IMR-90 (cell line): ENCODE data around the gene OR7G2. TPM values are rescaled to one million over a fixed set of nuclear protein-coding genes. Genes with fewer than 3 reads are reported as not detected.

Experiments
- ATAC-seq: fragments of 200-7000 bp; cut with Tn5 transposase; 2 replicates; pipeline ENCODE4 v1.9.1; 2020; ENCODE audit warnings: low read depth, mild to moderate bottlenecking, moderate library complexity
- BruUV-seq: library from RNA; stranded (reverse); fragments of 400-500 nt; replicated peaks from 2 replicates; lab custom pipeline; 2021; lab: Mats Ljungman, UMichigan
- CTCF ChIA-PET: fragments of 300-600 bp; formaldehyde crosslinking; extraction: SDS; loops from one replicate; lab custom pipeline; 2021; ENCODE audit warnings: antibody characterized with exemption; lab: Yijun Ruan, JAX
- POLR2A ChIA-PET: fragments of 300-600 bp; sonication (Branson Sonifier 250); formaldehyde crosslinking; loops from one replicate; lab custom pipeline; 2022; ENCODE audit warnings: antibody characterized with exemption; ENCODE audit not compliant: unreplicated experiment; lab: Charles Lee
- DNase-seq: peaks from one replicate; pipeline ENCODE4 v3.0.0; 2013
- H2AFZ ChIP-seq: replicated peaks from 2 replicates; pipeline ENCODE3; 2013; ENCODE audit warnings: low read length, mild to moderate bottlenecking; ENCODE audit not compliant: poor library complexity
- H2AK5ac ChIP-seq: 2 replicates; pipeline ENCODE4 v1.6.1; 2013; ENCODE audit warnings: low read depth, low read length, inconsistent platforms
- H2AK9ac ChIP-seq: replicated peaks from 2 replicates; pipeline ENCODE3; 2013; ENCODE audit warnings: mild to moderate bottlenecking, low read depth, low read length, moderate library complexity; ENCODE audit not compliant: poor library complexity
- H2BK120ac ChIP-seq: 2 replicates; pipeline ENCODE4 v1.6.1; 2013; ENCODE audit warnings: low read depth, low read length, inconsistent platforms
- H2BK15ac ChIP-seq: 3 replicates; pipeline ENCODE4 v1.6.1; 2013; ENCODE audit warnings: low read depth, low read length, inconsistent platforms
- H2BK20ac ChIP-seq: 2 replicates; pipeline ENCODE4 v1.6.1; 2013; ENCODE audit warnings: low read depth, mild to moderate bottlenecking, inconsistent platforms, low read length, moderate library complexity
- H2BK5ac ChIP-seq: 2 replicates; pipeline ENCODE4 v1.6.1; 2013; ENCODE audit warnings: mild to moderate bottlenecking, low read depth, low read length, inconsistent platforms; ENCODE audit not compliant: poor library complexity, severe bottlenecking
- H3K14ac ChIP-seq: replicated peaks from 2 replicates; pipeline ENCODE4 v1.6.1; 2013; ENCODE audit warnings: low read depth, low read length, inconsistent platforms
- H3K18ac ChIP-seq: 2 replicates; pipeline ENCODE4 v1.6.1; 2013; ENCODE audit warnings: low read depth, low read length, control low read depth
- H3K23ac ChIP-seq: 2 replicates; pipeline ENCODE4 v1.6.1; 2013; ENCODE audit warnings: low read depth, low read length, inconsistent platforms
- H3K27ac ChIP-seq: 2 replicates; pipeline ENCODE4 v1.5.1; 2013; ENCODE audit warnings: mild to moderate bottlenecking, control low read depth, low read length; ENCODE audit not compliant: insufficient read depth
- H3K27me3 ChIP-seq: 2 replicates; pipeline ENCODE4 v1.6.1; 2013; ENCODE audit warnings: low read length; ENCODE audit not compliant: control insufficient read depth, insufficient read depth
- H3K36me3 ChIP-seq: 2 replicates; pipeline ENCODE4 v1.6.1; 2013; ENCODE audit warnings: low read length, mixed read lengths; ENCODE audit not compliant: control insufficient read depth, insufficient read depth
- H3K4ac ChIP-seq: 2 replicates; pipeline ENCODE4 v1.6.1; 2013; ENCODE audit warnings: low read depth, low read length, inconsistent platforms
- H3K4me1 ChIP-seq: 2 replicates; pipeline ENCODE4 v1.6.1; 2013; ENCODE audit warnings: low read length, mixed read lengths; ENCODE audit not compliant: control insufficient read depth, insufficient read depth
- H3K4me2 ChIP-seq: 2 replicates; pipeline ENCODE4 v1.6.1; 2013; ENCODE audit warnings: low read depth, mild to moderate bottlenecking, control low read depth, low read length, moderate library complexity
- H3K4me3 ChIP-seq: 2 replicates; pipeline ENCODE4 v1.5.1; 2013; ENCODE audit warnings: low read depth, mild to moderate bottlenecking, control low read depth, low read length, moderate library complexity; ENCODE audit not compliant: insufficient read depth
- H3K56ac ChIP-seq: 2 replicates; pipeline ENCODE4 v1.6.1; 2013; ENCODE audit warnings: low read length, inconsistent platforms; ENCODE audit not compliant: insufficient read depth; ENCODE audit errors: extremely low read depth
- H3K79me1 ChIP-seq, 2 experiments: 2 replicates each; pipeline ENCODE4 v1.6.1; 2013; ENCODE audit warnings: low read length in 2 of 2, inconsistent platforms in 1 of 2, low read depth in 1 of 2
- H3K9ac ChIP-seq: 2 replicates; pipeline ENCODE4 v1.6.1; 2013; ENCODE audit warnings: low read depth, low read length, control low read depth
- H3K9me1 ChIP-seq: 2 replicates; pipeline ENCODE4 v1.6.1; 2013; ENCODE audit warnings: low read length, inconsistent platforms; ENCODE audit not compliant: insufficient read depth
- H3K9me3 ChIP-seq: 2 replicates; pipeline ENCODE4 v1.6.1; 2013; ENCODE audit warnings: low read length; ENCODE audit not compliant: control insufficient read depth, insufficient read depth
- H4K20me1 ChIP-seq: 2 replicates; pipeline ENCODE4 v1.6.1; 2013; ENCODE audit warnings: low read length, inconsistent platforms; ENCODE audit not compliant: insufficient read depth
- H4K5ac ChIP-seq: 2 replicates; pipeline ENCODE4 v1.6.1; 2013; ENCODE audit warnings: mild to moderate bottlenecking, low read depth, low read length, control low read depth
- H4K8ac ChIP-seq, 2 experiments: 2 replicates each; pipeline ENCODE4 v1.6.1; 2013; ENCODE audit warnings: low read depth in 2 of 2, low read length in 2 of 2, control low read depth in 1 of 2, inconsistent platforms in 1 of 2
- H4K91ac ChIP-seq: 2 replicates; pipeline ENCODE4 v1.6.1; 2013; ENCODE audit warnings: low read depth, low read length, inconsistent platforms; ENCODE audit not compliant: insufficient read depth
- BHLHE40 ChIP-seq: fragments of 150-350 bp; IDR thresholded peaks from 2 replicates; pipeline ENCODE4 v1.6.1; 2016; ENCODE audit warnings: mild to moderate bottlenecking, low read depth, low read length
- CEBPB ChIP-seq: IDR thresholded peaks from 2 replicates; pipeline ENCODE4 v1.6.1; 2012; ENCODE audit warnings: low read depth, low read length, improper control_type of control experiment
- CHD1 ChIP-seq: IDR thresholded peaks from 2 replicates; pipeline ENCODE4 v1.6.1; 2012; ENCODE audit warnings: low read depth, low read length, improper control_type of control experiment
- CTCF ChIP-seq: conservative IDR thresholded peaks from 2 replicates; pipeline ENCODE4 v1.5.1; 2012; ENCODE audit warnings: mild to moderate bottlenecking, low read depth, low read length, improper control_type of control experiment
- ELK1 ChIP-seq: fragments of 150-350 bp; IDR thresholded peaks from 2 replicates; pipeline ENCODE4 v1.6.1; 2016; ENCODE audit warnings: low read depth, mild to moderate bottlenecking, low read length, moderate library complexity, borderline replicate concordance
- FOS ChIP-seq: fragments of 150-350 bp; IDR thresholded peaks from 2 replicates; pipeline ENCODE4 v1.6.1; 2016; ENCODE audit warnings: low read depth, low read length
- MAFK ChIP-seq: IDR thresholded peaks from 2 replicates; pipeline ENCODE4 v1.6.1; 2012; ENCODE audit warnings: low read depth, low read length, improper control_type of control experiment
- MAZ ChIP-seq: IDR thresholded peaks from 2 replicates; pipeline ENCODE4 v1.6.1; 2012; ENCODE audit warnings: low read depth, mild to moderate bottlenecking, low read length, improper control_type of control experiment, moderate library complexity, borderline replicate concordance
- MXI1 ChIP-seq: IDR thresholded peaks from 2 replicates; pipeline ENCODE4 v1.6.1; 2012; ENCODE audit warnings: low read depth, mild to moderate bottlenecking, low read length, moderate library complexity, borderline replicate concordance
- NFE2L2 ChIP-seq: fragments of 150-350 bp; IDR thresholded peaks from 2 replicates; pipeline ENCODE4 v1.6.1; 2016; ENCODE audit warnings: low read depth, mild to moderate bottlenecking, low read length
- POLR2A ChIP-seq: IDR thresholded peaks from 2 replicates; pipeline ENCODE4 v1.6.1; 2012; ENCODE audit warnings: mild to moderate bottlenecking, low read depth, low read length
- RAD21 ChIP-seq: IDR thresholded peaks from 2 replicates; pipeline ENCODE4 v1.6.1; 2012; ENCODE audit warnings: low read length, improper control_type of control experiment
- RCOR1 ChIP-seq: IDR thresholded peaks from 2 replicates; pipeline ENCODE4 v1.6.1; 2012; ENCODE audit warnings: mild to moderate bottlenecking, low read length, improper control_type of control experiment; ENCODE audit not compliant: insufficient replicate concordance
- RFX5 ChIP-seq: IDR thresholded peaks from 2 replicates; pipeline ENCODE4 v1.8.0; 2012; ENCODE audit warnings: low read depth, mild to moderate bottlenecking, low read length, moderate library complexity
- SMC3 ChIP-seq: fragments of 150-350 bp; IDR thresholded peaks from 2 replicates; pipeline ENCODE4 v1.6.1; 2016; ENCODE audit warnings: low read depth, mild to moderate bottlenecking, antibody characterized with exemption, low read length, moderate library complexity
- USF2 ChIP-seq: fragments of 150-350 bp; IDR thresholded peaks from 2 replicates; pipeline ENCODE4 v1.6.1; 2017; ENCODE audit warnings: mild to moderate bottlenecking, antibody characterized with exemption, low read length, low read depth
- WGBS, 2 experiments: methylation state at CpG; one replicate each; pipeline versions ENCODE4 v1.1.5 to v1.1.7; 2013; ENCODE audit warnings: missing lambda C conversion rate in 2 of 2; ENCODE audit not compliant: insufficient read length in 1 of 2; ENCODE audit errors: extremely low coverage in 2 of 2; 5-methylcytosine and 5-hydroxymethylcytosine counted together
- dilution Hi-C: fragments of 300-500 bp; cut with HindIII; formaldehyde crosslinking; loops from one replicate; pipeline ENCODE4 v1.14.3; 2018; ENCODE audit warnings: low sequenced_read_pairs; ENCODE audit not compliant: unreplicated experiment
- in situ Hi-C: fragments of 300-500 bp; cut with MboI; formaldehyde crosslinking; loops from 3 replicates; pipeline ENCODE4 v1.14.3; 2019; ENCODE audit warnings: low sequenced_read_pairs, inconsistent platforms, mixed read lengths
- intact Hi-C: fragments of 100-400 bp; cut with micrococcal nuclease; formaldehyde crosslinking; loops from 2 replicates; pipeline ENCODE4 v1.10.0; 2022
- polyA plus RNA-seq, 3 experiments: library from polyadenylated mRNA; depleted of rRNA; stranded (reverse); fragments of >200 nt; gene quantifications; 2 replicates each; pipeline ENCODE4 v1.2.3, GENCODE V29; 2012; ENCODE audit warnings: low replicate concordance in 1 of 3
- total RNA-seq: library from RNA; depleted of rRNA; stranded (reverse); fragments of >200 nt; gene quantifications from 2 replicates; pipeline ENCODE4 v1.2.3, GENCODE V29; 2012

OR7G2 gene
- total and polyA plus RNA-seq, 2 of the 4 experiments (the other 2 are of a cell fraction) = not detected

GRCh38 chr19:9116547-9116946 is 9.3 kb upstream of the OR7G2 start:
- H3K14ac ChIP-seq = no peak overlapping the region
- H2BK120ac ChIP-seq = no peak overlapping the region
- no TSS peak for BruUV-seq
- H3K56ac ChIP-seq = no peak overlapping the region
- TF ChIP-seq MXI1 (no peak), USF2 (no peak), CHD1 (no peak), ELK1 (no peak), RFX5 (no peak), FOS (no peak), RAD21 (no peak), MAZ (no peak), CEBPB (no peak), MAFK (no peak), CTCF (no peak), RCOR1 (no peak), BHLHE40 (no peak), SMC3 (no peak), POLR2A (no peak), NFE2L2 (no peak)
- no peak overlapping the region for H2AK9ac ChIP-seq
- no peaks in the 10 kb centered on the region for H3K27me3 ChIP-seq
- no peak overlapping the region for H3K27ac ChIP-seq
- H2BK20ac ChIP-seq = no peak overlapping the region
- ATAC-seq (no peak), DNase-seq (no peak)
- no peak overlapping the region for H3K9ac ChIP-seq
- H4K5ac ChIP-seq = no peak overlapping the region
- H2AK5ac ChIP-seq = no peak overlapping the region
- H4K20me1 ChIP-seq = no peaks in the 10 kb centered on the region
- no peaks in the 10 kb centered on the region for H3K9me1 ChIP-seq
- no peak overlapping the region for H4K91ac ChIP-seq
- no peak overlapping the region for H3K4ac ChIP-seq
- H3K23ac ChIP-seq = no peak overlapping the region
- no peak overlapping the region for H3K4me3 ChIP-seq
- no peaks in the 10 kb centered on the region for H3K4me1 ChIP-seq
- in situ Hi-C loops = no loop called here
- intact Hi-C loops = no loop called here
- H2BK5ac ChIP-seq = no peak overlapping the region
- no peaks in the 10 kb centered on the region for H3K36me3 ChIP-seq
- peaks cover 4% of the 10 kb centered on the region for H3K9me3 ChIP-seq
- CTCF ChIA-PET = no interaction called here
- H3K79me1 ChIP-seq = no peaks in the 10 kb centered on the region
- H3K4me2 ChIP-seq = no peak overlapping the region
- H2AFZ ChIP-seq = no peak overlapping the region
- POLR2A ChIA-PET = interaction anchor here (0.6 kb wide), 1 partner anchor 783 kb away, joined by 5 read pairs; no protein-coding TSS in a partner anchor
- no CpG with 5 or more reads among the region's 5 CpGs for WGBS, 2 experiments
- no peak overlapping the region for H2BK15ac ChIP-seq
- H4K8ac ChIP-seq = no peak overlapping the region
- no peak overlapping the region for H3K18ac ChIP-seq
- dilution Hi-C loops = no loop called here
